GM12892 (cell line): ENCODE results near the gene SZRD1.
"Not testable (repeated sequence)": the region's sequence is repeated elsewhere in the genome, so short reads cannot be mapped to it uniquely, and the experiment has no call there.

Source experiments
- DNase-seq: peaks from one replicate; pipeline ENCODE4 v3.0.0; 2011; ENCODE audit not compliant: insufficient read length
- FAIRE-seq: peaks from 2 replicates; lab custom pipeline; 2011; peaks lifted over from hg19 to GRCh38; lab: Jason Lieb, UNC
- POLR2A ChIP-seq: IDR thresholded peaks from 2 replicates; pipeline ENCODE4 v1.6.1; 2011; ENCODE audit warnings: low read depth, low read length, control low read depth
- POLR2AphosphoS5 ChIP-seq: IDR thresholded peaks from 2 replicates; pipeline ENCODE4 v1.6.1; 2011; ENCODE audit warnings: low read depth, low read length, control low read depth
- TAF1 ChIP-seq: IDR thresholded peaks from 2 replicates; pipeline ENCODE4 v1.6.1; 2011; ENCODE audit warnings: low read depth, mild to moderate bottlenecking, control low read depth, low read length, borderline replicate concordance

SZRD1 gene

DNA sequence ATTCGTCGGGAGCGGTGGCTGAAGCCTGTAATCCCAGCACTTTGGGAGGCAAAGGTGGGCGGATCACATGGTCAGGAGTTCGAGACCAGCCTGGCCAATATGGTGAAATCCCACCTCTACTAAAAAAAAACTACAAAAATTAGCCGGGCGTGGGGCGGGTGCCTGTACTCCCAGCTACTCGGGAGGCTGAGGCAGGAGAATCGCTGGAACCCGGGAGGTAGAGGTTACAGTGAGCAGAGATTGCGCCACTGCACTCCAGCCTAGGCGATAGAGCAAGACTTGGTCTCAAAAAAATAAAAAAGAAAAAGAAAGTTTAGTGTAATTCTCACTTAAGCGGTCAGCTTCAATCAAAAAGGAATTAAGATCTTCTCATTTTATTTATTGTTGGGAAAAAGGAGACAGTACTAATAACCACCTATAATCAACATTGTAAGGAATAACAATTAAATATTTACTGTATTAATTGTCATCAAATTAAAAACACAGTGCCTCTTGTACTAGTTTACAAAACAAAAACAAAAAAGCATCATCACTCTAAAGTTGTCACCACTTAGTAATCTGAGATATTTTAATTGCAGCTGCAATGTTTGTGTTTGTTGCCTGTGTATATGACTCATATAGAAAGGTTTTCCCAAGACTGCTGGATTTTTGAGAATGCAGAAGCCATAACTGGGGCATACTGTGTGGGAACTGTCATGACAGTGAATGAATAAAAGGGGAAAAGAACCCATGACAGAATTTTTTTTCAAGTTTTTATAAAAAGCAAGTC lies 18.4 kb upstream of the SZRD1 start:
- TF ChIP-seq TAF1 (no peak), POLR2A (no peak)
- no peak for DNase-seq
- FAIRE-seq: no peak

DNA sequence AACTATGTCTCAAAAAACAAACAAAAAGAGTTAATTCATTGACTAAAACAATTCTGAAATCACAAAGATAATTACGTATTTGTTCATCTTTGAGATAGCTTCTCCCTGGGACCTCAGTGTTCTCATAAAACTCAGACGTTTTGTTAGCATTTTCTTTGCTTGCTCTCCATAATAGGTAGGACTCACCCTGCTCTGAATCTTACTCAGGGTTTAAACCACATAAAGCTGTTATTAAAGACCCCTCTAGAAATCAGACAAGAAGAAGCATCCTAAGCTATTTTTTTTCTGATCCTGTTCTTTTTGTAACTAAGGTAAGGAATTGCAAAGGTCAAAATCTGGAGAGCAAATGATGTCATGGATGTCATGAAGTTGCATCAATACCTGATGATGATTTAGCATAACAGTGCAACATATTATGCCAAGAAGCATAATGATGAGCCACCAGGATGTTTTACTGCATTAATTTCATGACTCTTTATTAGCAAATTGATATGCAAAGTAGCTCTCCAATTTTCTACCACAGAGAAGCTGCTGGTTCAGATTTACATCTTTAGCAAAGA lies 17.1 kb upstream of the SZRD1 start:
- TF ChIP-seq TAF1 (no peak), POLR2A (no peak), POLR2AphosphoS5 (no peak)
- no peak for DNase-seq
- no peak for FAIRE-seq

DNA sequence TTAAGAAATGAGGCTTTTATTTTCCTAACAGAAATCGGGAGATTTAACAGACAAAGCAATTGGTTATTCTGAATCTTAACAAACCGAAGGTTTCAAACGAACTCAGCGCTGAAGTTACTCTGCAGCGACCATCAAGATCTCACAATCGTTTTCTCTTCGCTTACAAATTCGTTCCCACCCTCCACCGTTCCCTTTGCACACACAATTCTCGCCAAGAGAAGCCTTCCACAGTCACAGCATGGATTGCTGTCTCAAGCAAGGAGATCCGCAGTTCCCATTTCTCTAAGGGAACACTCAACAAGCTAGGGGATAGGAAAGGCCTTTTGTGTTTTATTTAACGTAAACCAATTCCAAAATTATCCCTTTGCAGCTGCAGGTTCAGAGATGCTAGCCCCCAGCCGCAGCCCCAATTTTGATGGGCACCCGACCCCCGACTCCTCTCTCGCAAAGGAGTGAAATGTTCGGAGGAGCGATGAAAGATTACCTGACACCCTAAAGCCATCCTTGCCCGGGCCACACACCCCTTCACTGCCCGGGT lies 15.5 kb upstream of the SZRD1 start:
- DNase-seq (no peak), FAIRE-seq (no peak)
- no peak for TF ChIP-seq POLR2AphosphoS5
- TF ChIP-seq TAF1: no peak
- no peak for TF ChIP-seq POLR2A

DNA sequence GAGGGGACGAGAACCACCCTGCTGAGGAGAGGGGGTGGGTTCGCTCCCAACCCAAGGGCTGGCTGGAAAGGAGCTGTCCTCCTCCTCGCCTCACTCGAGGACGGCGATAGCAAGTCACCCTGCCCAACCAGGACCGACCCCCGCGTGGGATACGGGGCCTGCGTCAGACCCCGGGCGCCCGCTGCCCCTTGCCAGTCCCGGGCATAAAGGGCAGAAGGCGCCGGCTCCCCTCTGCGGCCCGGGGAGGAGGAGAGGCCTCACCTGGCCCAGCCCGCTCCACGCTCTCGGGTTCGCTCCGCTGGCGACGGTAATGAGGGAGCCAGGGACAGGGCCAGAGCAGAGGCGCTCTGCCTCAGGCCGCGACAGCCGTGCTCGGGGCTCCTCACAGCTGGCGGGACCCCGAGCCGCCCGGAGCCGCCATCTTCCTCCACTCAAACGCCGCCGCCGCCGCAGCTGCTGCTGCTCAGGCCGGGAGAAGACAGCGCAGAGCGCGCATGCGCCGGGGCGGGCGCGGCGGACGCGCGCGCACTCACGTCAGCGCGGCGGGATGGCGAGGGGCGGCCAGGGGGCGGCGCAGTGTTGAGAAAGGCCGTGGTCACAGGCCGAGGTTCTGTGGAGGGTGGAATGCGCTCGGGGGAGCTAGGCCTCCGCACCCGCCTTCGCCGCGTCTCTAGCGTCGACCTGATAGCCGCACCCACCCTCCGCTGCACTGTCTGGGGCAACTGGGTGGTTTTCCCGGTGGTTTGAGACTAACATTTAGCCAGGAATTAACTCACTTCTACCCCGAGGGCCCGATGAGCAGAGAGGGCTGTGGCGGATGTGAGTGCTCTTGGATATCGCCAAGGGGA lies 14.8 kb upstream of the SZRD1 start, which contains the start of gene FBXO42:
Gene FBXO42 (minus strand): TSS at position 487 of the 848 bp plus-strand sequence. CDS start 37,062 bp downstream, outside the sequence.
- FAIRE-seq (peak; percentile 98), DNase-seq (peak; percentile 86)
- TF ChIP-seq POLR2A: peak; percentile 93
- TF ChIP-seq POLR2AphosphoS5: peak; percentile 87
- peak; percentile 82 for TF ChIP-seq TAF1

DNA sequence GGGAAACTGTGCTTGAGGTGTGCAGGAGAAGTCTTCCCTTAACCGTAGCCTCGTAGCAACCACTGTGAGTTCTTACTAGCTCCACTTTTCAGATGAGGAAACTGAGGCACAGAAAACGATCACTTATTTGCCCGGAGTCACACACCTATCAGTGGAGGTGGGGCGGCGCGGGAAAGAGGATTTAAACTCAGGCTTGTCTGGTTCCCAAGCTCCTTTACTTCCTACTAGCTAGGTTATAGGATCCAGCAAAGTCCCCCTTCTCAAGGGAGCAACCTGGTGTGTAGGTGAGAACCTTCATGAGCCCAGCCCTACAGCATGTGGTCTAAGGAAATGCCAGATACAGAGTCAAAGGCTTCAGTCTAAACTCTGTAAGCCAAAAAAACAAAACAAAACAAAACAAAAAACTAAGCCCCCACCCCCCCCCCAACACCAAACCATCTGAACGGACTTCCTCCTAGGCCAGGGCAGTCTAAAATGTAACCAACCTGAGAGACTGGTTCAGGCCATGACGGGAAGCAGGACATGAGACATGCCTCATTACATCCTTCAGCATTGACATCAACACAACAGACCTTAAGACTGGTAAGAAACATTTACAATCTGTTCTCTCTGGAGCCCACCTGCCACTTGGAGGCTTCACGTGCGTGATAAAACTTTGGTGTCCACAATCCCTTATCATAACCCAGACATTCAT lies 14.1 kb upstream of the SZRD1 start:
- FAIRE-seq (peak; percentile 50), DNase-seq (no peak)
- TF ChIP-seq TAF1: no peak
- TF ChIP-seq POLR2A: no peak
- no peak for TF ChIP-seq POLR2AphosphoS5

DNA sequence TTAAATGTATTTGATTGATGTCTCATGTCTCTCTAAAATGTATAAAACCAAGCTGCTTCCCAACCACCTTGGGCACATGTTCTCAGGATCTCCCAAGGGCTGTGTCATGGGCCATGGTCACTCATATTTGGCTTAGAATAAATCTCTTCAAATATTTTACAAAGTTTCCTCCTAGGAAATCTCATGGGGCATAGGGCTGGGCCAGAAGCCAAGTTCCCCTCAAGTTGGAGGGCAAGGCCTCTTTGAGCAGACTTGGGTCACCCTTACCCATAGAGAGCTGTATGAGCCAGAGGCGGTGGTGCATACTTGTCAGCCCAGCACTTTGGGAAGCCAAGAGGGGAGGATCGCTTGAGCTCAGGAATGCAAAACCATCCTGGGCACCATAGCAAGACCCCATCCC lies 12.4 kb upstream of the SZRD1 start:
- FAIRE-seq: no peak
- no peak for DNase-seq

DNA sequence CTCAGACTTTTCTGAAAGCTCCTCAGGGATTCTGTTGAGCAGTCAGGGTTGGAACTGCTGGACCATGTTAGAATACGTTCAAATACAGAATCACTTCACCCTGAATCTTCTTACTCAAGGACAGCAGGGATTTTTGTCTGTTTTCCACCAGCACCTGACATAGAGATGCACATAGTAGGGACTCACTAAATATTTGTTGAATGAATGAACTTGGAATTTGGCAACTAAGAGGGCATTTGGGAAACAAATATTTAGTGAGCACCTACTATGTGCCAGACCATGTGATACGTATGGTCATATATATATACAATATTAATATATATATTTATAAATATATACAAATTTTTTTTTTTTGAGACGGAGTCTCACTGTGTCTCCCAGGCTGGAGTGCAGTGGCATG lies 10.2 kb upstream of the SZRD1 start:
- TF ChIP-seq POLR2AphosphoS5 (no peak), POLR2A (no peak), TAF1 (no peak)
- FAIRE-seq (no peak), DNase-seq (no peak)

More for the DNA sequence above, 12.4 kb upstream of the SZRD1 start:
- TF ChIP-seq TAF1 (no peak), POLR2AphosphoS5 (no peak), POLR2A (no peak)

DNA sequence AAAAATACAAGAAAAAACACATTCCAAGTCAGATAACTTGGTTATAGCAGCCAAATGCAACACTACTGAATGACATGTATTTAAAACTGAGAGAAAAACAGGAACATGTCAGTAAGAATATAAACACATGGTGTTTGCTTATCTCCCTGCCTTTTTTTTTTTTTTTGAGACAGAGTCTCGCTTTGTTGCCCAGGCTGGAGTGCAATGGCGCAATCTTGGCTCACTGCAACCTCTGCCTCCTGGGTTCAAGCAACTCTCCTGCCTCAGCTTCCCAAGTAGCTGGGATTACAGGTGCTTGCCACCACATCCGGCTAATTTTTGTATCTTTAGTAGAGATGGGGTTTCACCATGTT lies 1.9 kb upstream of the SZRD1 start:
- DNase-seq, FAIRE-seq: not testable (repeated sequence)

DNA sequence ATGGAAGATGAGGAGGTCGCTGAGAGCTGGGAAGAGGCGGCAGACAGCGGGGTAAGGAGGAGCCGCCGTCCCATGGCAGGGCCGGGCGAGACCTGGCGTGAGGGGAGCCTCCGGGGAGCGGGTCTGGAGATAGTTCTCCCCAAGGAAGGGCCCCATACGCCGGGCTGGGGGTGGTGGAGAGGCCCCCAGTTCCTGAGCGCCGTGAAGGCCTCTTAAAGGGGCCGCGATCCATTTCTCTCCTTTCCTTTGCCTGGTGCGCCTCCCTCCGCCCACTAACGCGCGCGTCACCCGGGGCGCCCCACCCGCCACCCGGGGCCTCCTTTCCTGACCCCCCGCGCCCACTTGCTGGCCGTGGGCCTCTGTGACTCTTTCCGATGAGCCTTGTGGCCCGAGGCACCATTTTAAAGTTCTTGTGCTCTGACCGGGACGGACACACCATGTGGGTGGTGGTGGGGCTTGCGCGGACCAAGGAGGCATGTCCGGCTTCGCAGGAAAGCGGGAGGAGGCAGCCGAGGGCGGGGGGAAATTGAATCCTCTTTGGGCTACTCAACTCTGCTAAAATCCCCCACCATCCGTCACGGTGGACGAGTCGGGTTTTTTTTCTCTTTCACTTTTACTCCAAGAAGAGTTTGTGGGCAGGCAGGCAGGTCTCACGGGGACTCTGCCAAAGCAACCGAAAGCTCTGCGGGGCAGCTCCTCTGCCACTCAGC lies 371 bp downstream of the SZRD1 start:
- FAIRE-seq: peak; percentile 53
- peak; percentile 73; the same call in 1 of the 2 replicates for TF ChIP-seq POLR2A
- peak; percentile 68 for TF ChIP-seq POLR2AphosphoS5
- TF ChIP-seq TAF1: no peak; the same call in 1 of the 2 replicates
- DNase-seq: peak; percentile 64

DNA sequence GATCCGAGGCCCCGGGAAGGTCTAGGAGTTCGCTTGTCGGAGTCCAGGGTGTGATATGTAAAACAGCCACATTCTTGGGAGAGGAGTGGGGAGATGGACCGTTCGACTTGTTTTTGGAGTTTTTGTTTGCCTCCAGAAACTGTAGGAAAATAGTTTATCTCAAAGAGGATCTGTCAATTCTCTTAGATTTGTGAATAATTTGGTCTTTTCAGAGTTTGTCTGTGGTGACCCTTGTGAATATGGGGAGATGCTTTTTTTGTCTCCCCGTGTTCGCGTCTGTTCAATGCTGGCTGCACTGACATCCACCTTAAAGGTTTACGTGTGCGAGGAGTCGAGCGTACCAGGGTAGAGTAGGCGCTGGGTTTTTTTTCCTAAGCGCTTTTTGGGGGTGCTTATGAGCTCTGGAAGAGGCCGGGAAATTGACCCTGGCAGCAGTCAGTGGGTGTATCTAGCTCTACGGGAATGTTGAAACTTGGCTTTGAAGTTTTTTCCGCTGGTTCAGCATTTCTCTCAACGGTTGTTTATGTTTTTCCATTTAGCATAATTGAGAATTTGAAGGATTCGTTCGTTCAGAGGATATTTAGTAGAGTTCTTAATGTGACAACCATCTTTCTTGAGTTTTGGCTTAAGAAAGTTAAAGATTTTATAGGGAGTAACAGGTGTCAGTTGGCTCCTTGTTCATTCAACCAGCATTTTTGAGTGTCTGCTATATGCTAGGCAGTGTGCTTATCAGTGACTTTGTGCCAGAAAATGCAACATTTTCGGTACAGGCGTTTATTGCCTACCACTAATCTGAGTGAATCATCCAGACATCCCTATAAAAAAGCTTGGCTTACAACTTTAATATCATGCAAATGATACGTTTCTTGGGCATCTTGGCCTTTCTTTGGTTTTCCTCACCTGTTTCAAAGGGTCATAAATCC lies 1.2 kb downstream of the SZRD1 start:
- DNase-seq (no peak), FAIRE-seq (no peak)
- TF ChIP-seq TAF1: no peak
- no peak for TF ChIP-seq POLR2AphosphoS5
- no peak; the same call in 1 of the 2 replicates for TF ChIP-seq POLR2A
